Astrocyte (in vitro differentiated cells and primary cell): ENCODE data around the gene PTCD3.

ENCODE experiments used
- EZH2 ChIP-seq: IDR thresholded peaks from 2 replicates; pipeline ENCODE4 v1.6.1; 2012; ENCODE audit warnings: mild to moderate bottlenecking, low read length, inconsistent platforms; ENCODE audit not compliant: insufficient read depth
- TF ChIP-seq, protein P1 (sequence below): IDR thresholded peaks from 2 replicates; pipeline ENCODE4 v1.5.1; 2011; ENCODE audit warnings: low read depth, mild to moderate bottlenecking, inconsistent platforms, low read length, moderate library complexity; ENCODE audit not compliant: insufficient read depth

GRCh38 chr2:86138736-86139625, 32.9 kb downstream of the PTCD3 start:
- TF ChIP-seq, protein P1, sequence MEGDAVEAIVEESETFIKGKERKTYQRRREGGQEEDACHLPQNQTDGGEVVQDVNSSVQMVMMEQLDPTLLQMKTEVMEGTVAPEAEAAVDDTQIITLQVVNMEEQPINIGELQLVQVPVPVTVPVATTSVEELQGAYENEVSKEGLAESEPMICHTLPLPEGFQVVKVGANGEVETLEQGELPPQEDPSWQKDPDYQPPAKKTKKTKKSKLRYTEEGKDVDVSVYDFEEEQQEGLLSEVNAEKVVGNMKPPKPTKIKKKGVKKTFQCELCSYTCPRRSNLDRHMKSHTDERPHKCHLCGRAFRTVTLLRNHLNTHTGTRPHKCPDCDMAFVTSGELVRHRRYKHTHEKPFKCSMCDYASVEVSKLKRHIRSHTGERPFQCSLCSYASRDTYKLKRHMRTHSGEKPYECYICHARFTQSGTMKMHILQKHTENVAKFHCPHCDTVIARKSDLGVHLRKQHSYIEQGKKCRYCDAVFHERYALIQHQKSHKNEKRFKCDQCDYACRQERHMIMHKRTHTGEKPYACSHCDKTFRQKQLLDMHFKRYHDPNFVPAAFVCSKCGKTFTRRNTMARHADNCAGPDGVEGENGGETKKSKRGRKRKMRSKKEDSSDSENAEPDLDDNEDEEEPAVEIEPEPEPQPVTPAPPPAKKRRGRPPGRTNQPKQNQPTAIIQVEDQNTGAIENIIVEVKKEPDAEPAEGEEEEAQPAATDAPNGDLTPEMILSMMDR = no peak
- TF ChIP-seq EZH2 = no peak
